HG03558 (cell line): ENCODE results near the gene NPBWR2.

Experiments
- ATAC-seq: cut with Tn5 transposase; IDR thresholded peaks from one replicate; pipeline ENCODE4 v1.9.1; 2021; ENCODE audit warnings: moderate number of reproducible peaks; ENCODE audit not compliant: unreplicated experiment; ENCODE audit errors: extremely low read depth

Gene NPBWR2, protein sequence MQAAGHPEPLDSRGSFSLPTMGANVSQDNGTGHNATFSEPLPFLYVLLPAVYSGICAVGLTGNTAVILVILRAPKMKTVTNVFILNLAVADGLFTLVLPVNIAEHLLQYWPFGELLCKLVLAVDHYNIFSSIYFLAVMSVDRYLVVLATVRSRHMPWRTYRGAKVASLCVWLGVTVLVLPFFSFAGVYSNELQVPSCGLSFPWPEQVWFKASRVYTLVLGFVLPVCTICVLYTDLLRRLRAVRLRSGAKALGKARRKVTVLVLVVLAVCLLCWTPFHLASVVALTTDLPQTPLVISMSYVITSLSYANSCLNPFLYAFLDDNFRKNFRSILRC

GRCh38 chr20:64106981-64107735 is at the start of gene NPBWR2:
TSS of gene NPBWR2 (minus strand) at chr20:64107565. CDS start at chr20:64106831, 734 bp downstream.
- no peak for ATAC-seq

DNA sequence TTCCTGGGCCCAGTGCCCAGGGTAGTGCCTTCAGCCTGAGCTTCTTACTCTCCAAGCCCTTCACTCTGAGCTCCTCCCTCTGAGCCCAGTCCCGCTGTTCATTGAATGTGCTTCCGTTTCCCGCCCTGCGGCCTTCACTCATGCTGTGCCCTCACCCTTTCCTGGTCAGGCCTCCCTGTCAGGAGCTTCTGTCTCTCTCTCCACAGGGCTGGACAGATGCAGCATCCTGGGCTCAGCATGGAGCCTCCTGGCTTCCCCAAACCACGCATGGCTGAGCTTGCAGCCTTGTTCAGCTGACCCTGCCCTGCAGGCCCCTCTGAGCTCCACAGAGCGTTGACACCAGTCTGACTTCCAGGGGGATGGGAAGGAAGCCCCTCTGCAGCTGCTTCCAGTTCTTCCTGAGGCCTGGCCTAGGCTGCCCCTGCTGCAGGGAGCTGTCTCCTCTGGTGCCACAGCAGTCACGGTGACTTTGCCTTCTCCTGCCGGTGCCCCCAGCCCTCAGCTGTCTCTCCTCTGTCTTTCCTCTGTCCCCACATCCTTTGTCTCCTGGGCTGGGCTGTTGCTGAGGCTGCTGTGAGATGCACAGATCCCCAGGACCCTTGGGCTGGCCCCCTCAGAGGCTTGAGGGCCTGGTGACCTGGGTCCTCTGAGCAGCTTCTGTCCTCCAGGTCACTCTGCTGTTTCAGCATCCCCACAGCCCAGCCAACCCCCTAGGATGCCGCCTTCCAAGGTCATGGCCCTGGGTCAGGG is 48.9 kb upstream of the NPBWR2 start:
- no peak for ATAC-seq

- no peak for ATAC-seq
These were observed 48.1 kb upstream of the NPBWR2 start for GRCh38 chr20:64155258-64156135.

- ATAC-seq: no peak
These were observed 47.4 kb upstream of the NPBWR2 start for GRCh38 chr20:64154590-64155257.

GRCh38 chr20:64153861-64154589 is 46.7 kb upstream of the NPBWR2 start:
- no peak for ATAC-seq

GRCh38 chr20:64153410-64153809 is 46.0 kb upstream of the NPBWR2 start:
- ATAC-seq: no peak

DNA sequence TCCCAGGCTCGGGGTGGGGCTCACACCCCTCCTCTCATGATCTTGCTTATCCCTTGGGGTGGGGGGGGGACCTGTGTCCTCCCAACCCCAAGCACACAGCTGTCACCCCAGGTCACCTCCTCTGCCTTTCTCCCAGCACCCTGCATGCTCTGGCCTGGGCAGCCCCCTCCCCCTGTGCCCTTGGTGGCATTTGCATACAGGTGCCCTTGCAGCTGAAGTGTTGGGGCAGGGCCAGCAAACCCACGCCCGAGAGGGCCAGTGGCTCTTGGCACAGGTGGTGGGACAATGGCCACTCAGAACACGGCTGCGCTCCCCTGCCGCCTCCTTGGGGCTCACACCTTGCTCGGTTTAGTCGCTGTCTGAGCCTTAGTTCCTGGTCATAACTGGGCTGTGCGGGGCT is 45.5 kb upstream of the NPBWR2 start:
- no peak for ATAC-seq

DNA sequence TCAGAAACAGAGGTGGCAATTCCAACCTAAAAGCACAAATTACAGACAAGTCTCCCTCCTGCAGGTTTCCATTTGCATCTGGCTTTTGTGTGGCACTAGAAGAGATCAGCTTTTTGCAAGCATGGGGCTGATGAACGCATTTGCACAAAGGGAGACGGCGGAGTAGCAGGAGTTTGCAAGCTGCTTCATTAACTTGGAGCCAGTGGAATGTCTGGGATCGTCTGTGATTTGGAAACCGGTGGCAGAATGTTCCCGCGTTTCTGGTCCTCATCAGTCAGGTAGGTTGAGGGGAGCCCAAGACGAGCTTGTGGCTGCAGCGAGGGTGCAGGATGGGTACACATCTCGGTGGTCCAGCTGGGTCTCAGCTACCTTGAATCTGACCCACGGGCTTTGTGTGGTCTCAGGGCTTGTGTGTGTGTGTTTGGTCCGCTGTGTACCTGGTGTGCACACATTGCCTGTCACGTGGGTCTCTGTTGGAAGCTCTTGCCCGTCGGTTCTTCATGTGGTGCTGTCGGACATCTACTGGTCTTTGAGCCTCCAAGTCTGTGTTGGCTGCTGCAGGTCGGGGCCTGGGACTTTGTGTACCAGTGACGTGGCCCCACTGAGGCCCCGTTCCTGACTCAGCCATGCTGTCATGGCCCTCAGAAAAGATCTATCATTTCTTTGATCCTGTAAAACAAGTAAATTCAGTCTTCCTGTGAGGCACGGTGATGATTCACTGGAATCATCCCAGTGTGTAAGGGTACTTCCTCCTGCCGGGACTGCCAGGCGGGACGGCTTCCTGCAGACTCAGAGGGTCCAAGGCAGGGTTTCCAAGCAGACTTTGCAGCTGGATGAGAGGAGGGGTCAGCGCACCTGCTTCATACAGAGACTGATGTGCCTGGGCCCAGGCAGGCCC is 44.5 kb upstream of the NPBWR2 start:
- no peak for ATAC-seq

GRCh38 chr20:64150756-64151632 is 43.6 kb upstream of the NPBWR2 start:
- no peak for ATAC-seq

GRCh38 chr20:64149809-64150560 is 42.6 kb upstream of the NPBWR2 start:
- no peak for ATAC-seq

DNA sequence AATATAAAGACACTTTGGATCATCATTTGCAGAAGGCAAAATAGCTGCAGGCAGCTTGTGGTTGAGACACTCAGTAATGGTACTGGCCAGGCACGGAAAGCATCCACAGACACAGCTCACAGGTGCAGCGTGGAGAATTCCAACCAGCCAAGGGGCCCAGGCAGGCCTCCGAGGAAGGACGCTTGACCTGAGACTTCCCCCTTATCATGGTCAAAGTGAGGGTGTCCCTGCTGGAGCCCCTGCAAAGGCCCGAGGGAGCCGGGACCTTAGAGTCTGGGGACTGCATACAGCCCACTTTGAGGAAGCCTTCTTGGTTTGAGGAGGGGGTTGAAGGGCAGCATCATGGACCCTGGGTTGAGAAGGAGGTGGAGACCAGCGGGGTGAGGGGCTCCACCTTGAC is 41.8 kb upstream of the NPBWR2 start:
- no peak for ATAC-seq

DNA sequence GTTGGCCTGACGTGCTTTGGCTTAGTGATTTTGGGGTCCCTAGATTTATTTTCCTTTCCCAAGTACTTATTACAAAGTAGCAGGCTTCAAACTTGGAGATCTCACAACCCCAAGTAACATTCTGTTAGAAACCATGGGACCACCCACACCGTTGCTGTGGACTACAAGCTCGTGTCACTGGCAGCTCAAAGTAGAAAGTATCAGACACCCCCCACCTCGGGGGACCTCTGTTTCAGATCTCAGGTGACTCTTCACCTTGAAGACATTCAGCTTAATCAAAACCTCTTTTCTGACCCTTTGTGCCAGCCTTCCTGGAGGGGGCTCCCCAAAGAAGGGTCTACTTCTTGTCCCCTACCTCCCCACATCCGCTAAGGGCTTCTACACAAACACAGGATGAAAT is 41.2 kb upstream of the NPBWR2 start:
- ATAC-seq: no peak

DNA sequence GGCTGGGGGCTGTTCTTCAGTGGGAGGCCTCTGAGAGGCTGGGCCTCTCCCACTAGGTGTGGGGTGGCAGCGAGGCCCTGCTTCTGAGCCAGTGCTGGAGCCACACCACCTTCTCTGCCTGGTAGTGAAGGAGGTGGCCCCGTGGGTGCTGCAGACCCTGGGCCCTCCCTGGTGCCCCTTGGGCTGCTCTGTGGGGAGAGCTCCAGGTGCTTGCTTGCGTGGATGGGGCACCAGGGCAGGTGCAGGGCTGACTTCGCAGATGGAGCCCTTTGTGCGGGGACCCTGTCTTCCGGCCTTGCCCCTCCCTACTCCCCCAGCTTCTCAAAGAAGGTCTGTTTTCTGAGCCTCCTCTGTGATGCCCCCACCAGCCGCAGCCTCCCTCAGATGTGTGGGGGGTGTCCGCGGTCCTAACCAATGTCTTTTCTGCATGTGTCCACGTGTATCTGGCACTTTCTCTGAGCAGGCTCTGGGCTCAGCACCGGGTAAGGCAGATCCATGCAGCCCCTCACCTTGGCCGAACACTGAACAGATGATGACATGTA is 39.6 kb upstream of the NPBWR2 start:
- no peak for ATAC-seq

- ATAC-seq: no peak
These were observed 39.1 kb upstream of the NPBWR2 start for GRCh38 chr20:64146301-64146935.

DNA sequence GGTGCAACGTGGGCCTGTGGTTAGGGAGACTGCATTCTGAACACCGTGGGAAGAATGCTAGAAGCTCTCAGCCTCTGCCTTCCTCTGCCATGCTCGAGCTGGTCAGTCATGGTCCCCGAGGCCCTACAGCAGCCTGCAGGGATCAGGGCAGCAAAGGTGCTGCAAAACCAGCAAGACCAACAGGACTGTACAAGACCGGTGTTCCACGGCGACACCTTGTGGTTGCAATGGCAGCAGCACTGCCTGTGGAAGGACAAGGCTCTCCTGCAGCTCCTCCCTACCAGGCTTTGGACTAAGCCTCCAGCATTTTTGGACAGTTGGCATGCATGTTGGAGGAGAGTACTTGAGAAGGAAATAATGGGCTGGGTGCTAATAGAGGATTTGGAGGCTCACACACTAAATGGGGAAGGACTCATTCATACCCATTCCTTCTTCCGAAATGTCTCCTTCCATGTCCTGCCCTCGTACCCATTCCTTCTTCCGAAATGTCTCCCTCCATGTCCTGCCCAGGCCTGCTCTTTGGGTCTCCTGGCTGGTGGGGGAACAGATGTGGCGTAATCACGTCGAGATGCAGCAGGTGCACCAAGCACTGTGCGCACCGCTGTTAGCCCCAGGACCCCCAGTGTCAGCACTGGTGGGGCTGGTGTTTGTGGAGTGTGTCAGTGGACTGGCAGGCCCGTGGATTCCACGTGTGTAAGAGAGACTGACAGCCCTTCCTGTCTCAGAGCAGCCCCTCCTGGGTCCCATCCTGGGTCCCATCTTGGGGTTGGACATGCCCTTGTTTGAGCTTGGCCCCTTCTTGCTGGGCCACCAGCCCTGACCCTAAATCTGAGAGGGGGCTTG is 38.3 kb upstream of the NPBWR2 start:
- ATAC-seq: no peak
